MM.1S (cell line): ENCODE results near the gene HRCT1.

Experiments used
- CTCF ChIP-seq: fragments of 300-600 bp; sonication (generic); IDR thresholded peaks from 2 replicates; pipeline ENCODE4 v1.5.1; 2016; ENCODE audit warnings: antibody characterized with exemption, low read length, mixed read lengths
- EZH2 ChIP-seq: fragments of 300-600 bp; sonication (generic); optimal IDR thresholded peaks from 2 replicates; pipeline ENCODE3; 2017; ENCODE audit warnings: low read depth, mild to moderate bottlenecking, antibody characterized with exemption, low read length, mixed read lengths
- EZH2phosphoT487 ChIP-seq: fragments of 300-600 bp; sonication (generic); IDR thresholded peaks from 2 replicates; pipeline ENCODE4 v1.6.1; 2018; ENCODE audit warnings: antibody characterized with exemption, low read length

GRCh38 chr9:35915681-35916294 is 9.8 kb downstream of the HRCT1 start:
- TF ChIP-seq CTCF (no peak), EZH2 (no peak), EZH2phosphoT487 (no peak)
